Medulla oblongata (tissue), 1 donor: ENCODE data around the gene PTPRG.

Experiments used
- DNase-seq: peaks from one replicate; pipeline ENCODE4 v3.0.0-alpha.2; 2015; ENCODE audit errors: extremely low spot score

Gene PTPRG

GRCh38 chr3:61893840-61894566 lies 332.6 kb downstream of the PTPRG start:
- DNase-seq, result no peak

GRCh38 chr3:61894988-61895935 lies 333.9 kb downstream of the PTPRG start:
- peak; percentile 73 for DNase-seq

DNA sequence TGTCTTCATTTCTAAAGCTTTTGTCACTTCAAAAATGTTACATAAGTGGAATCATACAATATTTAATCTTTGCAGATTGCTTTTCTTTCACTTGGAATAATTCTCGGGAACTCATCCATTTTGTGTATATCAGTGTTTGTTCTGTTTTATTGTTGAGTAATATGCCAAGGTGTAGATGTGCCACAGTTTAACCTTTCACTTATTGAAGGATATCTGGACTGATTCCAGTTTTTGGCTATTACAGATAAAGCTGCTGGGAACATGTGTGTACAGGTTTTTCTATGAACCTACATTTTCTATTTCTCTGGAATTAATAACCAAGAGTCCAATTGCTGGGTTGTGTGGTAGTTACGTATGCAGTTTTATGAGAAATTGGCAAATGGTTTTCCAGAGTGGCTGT lies 334.9 kb downstream of the PTPRG start:
- DNase-seq, result no peak

DNA sequence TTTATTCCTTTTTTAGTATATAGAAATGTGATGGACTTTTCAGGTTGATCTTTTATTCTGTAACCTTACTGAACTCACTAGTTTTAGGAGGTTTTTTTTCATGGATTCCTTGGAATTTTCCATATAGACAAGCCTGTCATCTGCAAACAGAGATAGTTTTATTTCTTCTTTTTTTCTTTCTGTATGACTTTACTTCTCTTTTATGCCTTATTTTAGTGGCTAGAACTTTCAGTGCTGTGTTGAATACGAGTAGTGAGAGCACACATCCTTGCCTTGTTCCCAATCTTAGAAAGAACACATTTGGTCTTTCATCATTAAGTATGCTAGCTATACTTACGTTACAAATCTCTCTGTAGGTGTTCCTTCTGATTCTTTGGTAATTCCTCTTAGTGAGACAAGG lies 336.5 kb downstream of the PTPRG start:
- DNase-seq, result peak; percentile 36

DNA sequence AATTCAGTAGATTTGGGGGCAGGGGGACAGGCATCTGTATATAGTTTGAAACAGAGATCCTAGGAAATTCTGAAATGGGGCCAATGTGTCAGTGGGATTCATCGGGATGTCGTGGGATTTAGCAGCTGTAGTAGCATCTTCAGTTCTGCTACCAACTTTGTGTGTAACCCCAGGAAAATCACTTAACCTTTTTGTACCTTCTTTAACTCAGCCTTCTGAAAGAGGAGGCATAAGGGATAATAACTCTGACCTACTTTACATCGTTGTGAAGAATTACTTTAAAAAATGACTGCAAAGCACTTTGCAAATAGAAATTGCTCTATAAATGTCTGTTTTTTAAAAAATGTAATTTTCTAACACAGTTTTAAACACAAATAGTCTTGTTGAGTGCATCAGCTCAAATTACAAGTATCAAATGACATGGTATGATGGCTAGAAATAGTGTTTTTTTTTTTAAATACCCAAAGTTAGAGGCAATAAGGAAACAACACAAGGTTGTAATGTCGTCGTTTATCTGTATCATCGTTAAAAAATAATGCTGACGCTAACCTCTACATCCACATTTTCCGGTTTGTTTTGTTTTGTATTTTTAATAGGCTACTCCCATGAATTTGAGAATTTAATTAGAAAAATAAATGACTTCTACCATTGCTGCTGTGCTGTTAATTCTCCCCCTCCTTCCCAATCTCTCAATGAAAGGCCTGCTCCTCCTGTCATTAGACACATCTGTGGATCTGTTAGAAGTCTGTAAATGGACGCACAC lies 338.5 kb downstream of the PTPRG start:
- no peak for DNase-seq

- DNase-seq, result no peak
Observed at GRCh38 chr3:61901496-61901895, 340.1 kb downstream of the PTPRG start.

DNA sequence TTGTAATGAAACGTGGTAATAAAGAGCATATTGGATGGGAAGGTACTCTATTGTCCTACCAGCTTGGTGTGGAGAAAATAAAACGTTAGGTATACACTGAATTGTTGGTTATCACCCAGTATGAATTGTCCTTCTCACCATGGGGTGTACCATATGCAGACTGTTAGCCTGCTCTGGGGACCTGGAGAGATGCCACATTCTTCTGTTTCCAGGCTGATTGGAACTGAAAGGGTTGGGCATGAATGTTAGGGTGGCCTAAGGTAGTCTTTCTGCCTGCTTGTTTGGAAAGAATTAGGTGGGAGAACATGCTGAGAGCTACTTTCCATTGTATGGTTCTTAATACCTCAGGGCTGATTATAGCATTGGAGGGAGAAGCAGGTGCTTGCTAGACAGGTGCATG lies 340.6 kb downstream of the PTPRG start:
- DNase-seq, result no peak

DNA sequence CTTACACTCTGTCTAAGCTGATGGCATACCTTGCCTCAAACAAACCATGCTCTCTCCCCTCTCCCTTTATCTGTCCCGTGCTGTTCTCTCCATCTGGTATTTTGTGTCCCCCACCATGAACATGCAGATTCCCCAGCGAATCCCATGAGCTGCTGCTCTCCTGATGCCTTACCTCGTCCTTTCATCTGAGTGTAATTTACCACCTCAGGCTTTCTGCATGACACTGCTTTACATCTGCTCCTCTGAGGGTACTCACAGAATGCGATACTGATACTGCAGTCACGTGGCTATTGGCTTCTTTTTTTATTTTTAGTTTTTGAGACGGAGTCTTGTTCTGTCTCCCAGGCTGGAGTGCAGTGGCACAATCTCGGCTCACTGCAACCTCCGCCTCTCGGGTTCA lies 341.7 kb downstream of the PTPRG start:
- no peak for DNase-seq

GRCh38 chr3:61903931-61904657 lies 342.7 kb downstream of the PTPRG start:
- peak; percentile 69 for DNase-seq

GRCh38 chr3:61907210-61907795 lies 345.9 kb downstream of the PTPRG start:
- DNase-seq, result no peak

DNA sequence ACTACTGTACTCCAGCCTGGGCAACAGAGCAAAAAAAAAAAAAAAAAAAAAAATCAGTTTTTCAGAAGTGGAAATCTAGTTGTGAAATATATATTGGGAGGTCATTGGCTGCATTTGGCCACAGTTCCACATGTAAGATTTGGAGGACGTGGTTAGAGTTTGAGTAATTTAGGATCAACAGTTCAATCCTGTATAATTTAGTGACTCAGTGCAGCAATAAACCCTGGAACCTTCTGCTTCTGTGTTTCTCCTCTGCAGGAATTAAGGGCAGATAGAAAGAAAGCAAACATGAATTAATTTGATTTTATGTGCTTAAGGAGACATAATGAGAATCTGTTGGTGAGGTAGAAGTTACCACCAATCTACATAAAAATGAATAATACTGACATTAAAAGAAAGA lies 347.0 kb downstream of the PTPRG start:
- no peak for DNase-seq

- no peak for DNase-seq
Observed at GRCh38 chr3:61910732-61911131, 349.4 kb downstream of the PTPRG start.

- no peak for DNase-seq
Observed at GRCh38 chr3:61912158-61912557, 350.8 kb downstream of the PTPRG start.

GRCh38 chr3:61913701-61914100 lies 352.3 kb downstream of the PTPRG start:
- DNase-seq, result no peak

- DNase-seq, result no peak
Observed at GRCh38 chr3:61914276-61914675, 352.9 kb downstream of the PTPRG start.

DNA sequence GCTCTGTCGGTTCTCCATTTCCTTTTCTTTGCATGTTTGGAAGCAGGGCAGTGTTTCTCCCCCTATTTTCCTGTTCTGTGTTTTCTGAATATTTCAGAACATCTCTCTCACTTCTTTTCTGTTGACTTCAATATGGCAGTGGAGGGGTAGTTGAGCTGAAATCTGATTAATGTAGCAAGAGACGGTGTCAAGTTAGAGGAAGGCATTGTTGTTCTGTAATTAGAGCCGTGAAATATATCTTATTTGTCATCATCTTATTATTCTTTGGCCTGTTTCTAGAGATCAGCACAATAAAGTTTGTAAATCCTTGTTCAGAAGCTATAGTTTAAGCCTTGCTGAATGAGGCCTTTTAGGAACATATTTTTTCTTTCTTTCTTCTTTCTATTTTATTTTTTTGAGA lies 353.9 kb downstream of the PTPRG start:
- DNase-seq, result no peak

DNA sequence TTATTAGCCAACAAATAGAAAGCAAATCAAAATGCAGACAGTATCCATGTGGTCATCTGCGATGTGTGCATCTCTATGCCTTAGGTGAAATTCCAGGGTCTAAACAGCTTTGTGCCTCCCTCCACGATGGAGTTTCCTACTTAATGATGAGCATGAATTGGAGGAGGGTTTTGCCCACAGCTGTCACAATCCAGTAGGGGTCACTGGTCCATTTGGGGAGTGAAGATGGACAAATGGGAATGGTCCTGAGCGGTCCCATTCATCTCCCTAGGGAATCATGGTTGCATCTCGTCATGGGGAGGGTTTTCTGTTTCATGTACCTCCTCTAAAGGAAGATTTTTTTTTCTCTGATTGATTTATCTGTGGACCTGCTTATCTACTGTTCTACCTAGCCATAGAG lies 358.0 kb downstream of the PTPRG start:
- no peak for DNase-seq

DNA sequence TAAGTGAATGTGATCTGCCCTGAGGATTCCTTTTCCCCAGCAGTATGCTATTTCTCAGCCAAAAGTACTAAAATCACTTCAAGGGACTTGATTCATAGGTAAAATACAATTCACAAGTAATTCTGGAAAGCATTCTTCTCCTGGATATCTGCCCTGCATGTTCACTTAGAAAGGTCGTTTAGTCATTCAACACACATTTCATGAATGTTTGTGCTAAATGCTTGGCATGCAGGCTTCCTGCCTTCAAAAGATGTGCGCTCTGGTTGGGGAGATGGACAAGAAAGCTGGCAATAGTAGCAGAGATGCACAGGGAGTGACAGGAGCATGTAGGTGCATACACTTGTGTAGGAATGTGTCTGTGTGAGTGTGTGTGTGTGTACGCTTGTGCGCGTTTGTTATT lies 360.7 kb downstream of the PTPRG start:
- DNase-seq, result no peak

DNA sequence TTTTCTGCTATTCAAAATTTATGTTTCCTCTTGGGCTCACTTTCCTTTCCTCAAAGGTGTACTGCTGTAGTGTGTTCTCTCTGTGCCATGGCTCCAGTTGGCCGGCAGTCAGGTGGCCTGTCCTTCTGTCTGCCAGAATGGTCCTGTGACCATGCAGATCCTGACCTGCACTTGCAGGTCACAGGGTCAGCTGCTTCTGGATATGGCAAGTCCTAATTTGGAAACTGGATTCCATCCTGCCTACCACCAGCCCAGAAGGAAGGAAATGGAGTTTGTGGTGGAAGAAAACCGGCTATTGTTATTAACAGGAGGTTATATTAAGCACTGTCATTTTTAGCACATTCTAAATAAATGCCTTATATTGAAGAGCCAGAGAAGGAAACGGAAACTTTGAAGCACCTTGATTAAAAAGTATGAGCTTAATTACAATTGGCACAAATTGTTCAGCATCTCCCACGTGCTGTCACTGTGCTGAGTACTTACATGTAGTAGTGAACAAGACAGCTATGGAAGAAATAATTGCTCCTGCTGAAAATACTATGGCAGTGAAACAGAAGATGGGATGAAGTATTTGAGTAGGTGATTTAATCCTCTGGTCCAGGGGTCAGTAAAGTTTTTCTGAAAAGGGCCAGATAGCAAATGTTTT lies 362.8 kb downstream of the PTPRG start:
- DNase-seq, result no peak

GRCh38 chr3:61924991-61925390 lies 363.6 kb downstream of the PTPRG start:
- DNase-seq, result no peak

DNA sequence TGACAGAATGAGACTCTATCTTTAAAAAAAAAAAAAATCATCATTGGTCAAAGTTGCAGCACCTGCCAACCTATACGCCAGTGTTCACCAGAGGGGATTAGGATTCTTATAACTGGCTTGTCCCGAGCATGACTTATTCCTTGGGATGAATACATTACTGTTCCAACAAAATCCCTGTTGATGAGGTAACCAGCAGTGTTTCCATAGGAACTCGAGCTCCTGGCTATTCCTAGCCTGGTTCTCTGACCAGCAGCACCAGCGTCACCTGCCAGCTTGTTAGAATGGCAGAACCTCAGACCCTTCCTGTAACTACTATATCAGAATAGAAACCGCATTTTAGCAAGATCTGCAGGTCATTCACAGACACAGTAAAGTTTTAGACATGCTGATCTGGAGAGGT lies 364.4 kb downstream of the PTPRG start:
- no peak for DNase-seq
